Fibroblast of peridontal ligament (primary cell): Measurements from ENCODE around the gene LTBP4.
A peak's percentile ranks its signal among the peaks of the same experiment; 100 is the strongest.

ENCODE experiments used
- DNase-seq: peaks from one replicate; pipeline ENCODE4 v3.0.0-alpha.2; 2010; ENCODE audit errors: extremely low read depth

LTBP4 gene

DNA sequence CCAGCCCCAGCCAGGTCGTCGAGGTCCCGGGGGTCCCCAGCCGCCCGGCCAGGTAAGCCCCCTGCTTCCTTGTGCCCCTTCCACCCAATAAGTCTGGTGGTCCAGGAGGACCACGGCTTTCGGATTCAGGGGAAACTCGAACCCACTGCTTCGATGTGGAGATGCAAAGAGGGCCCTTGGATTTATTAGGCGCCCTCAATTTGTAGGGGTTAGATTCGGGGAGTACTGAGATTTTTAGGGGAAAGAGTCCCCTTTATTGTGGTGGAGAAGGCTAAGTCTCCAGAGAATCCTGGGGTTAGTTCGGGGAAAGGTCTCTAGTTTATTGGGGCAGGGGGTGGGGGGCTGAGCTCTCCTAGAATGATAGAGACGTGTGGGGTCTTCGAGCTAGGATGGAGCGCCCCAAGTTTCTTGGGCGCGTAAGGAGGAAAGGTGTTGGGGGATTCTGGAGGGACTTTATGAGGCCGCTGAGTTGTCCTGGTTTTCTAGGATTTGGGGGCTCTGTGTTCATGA, 3.8 kb upstream of the LTBP4 start:
- no peak for DNase-seq

GRCh38 chr19:40598121-40598917, 2.9 kb upstream of the LTBP4 start:
- peak; percentile 83 for DNase-seq

DNA sequence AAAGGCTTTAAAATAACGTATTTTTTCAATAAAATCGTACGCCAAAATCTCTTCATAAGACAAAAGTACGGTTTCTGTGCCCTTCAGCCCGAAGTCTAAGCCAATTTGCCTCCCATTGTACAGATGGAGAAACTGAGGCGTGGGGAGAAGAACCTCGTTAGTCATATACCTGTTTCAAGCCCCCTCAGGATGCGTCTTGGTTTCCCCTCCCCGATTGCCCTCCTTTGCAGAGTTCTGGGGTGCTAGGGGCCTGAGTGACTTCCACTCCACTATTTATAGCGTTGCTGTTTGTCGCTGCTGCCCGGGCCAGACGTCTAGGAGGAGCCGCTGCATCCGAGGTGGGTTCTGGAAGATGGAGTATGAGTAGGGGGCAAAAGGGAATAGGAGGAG, 2.3 kb upstream of the LTBP4 start:
- no peak for DNase-seq

DNA sequence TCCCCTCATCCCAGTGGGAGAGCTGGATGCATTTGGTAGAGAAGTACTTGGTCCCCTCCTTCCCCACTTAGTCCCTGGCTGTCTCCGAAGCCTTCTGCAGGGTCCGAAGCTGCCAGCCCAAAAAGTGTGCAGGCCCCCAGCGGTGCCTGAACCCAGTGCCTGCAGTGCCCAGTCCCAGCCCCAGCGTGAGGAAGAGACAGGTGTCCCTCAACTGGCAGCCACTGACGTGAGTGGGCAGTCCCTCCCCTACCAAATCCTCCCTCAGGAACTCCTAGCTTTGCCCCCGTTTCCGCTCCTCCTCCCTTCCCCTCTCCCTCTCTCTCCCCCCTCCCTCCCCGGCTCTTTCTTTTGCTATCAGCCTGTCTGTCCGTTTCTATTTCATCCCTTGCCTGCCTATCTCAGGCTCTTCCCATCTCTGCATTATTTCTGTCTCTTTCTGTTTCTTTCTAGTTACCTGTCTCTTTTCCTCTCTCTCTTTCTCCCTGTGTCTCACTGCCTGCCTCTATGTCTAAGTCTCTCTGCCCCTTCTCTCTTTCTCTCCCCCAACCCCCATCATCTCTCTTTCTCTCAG, 1.8 kb upstream of the LTBP4 start:
- no peak for DNase-seq

- no peak for DNase-seq
Observed at GRCh38 chr19:40599902-40600569, 1.1 kb upstream of the LTBP4 start.

DNA sequence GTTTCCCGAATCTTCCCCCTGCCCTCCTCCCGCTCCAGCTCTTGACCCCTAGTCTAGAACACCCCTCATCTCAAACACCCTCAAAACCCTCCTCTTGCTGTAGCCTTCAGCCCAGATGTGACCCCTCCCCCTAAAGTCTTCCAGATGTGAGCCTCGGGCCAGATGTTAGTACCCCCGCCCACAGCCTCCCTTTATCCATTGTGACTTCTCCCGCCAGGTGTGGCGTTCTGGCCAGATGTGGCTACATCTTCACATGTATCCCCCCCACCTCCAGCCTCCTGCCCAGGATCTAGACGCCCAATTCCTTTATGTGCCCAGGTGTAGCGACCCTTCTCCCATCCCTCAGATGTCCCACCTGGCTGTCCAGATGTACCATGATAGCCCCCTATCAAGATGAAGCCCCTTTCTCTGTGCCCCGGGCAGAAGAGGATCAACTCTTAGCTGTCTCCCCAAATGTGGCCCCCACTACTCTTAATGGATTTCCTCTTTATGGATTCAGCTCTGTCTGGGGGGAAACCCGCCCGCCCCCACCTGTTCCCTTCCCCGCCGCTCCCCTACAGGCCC, 517 bp upstream of the LTBP4 start:
- no peak for DNase-seq

DNA sequence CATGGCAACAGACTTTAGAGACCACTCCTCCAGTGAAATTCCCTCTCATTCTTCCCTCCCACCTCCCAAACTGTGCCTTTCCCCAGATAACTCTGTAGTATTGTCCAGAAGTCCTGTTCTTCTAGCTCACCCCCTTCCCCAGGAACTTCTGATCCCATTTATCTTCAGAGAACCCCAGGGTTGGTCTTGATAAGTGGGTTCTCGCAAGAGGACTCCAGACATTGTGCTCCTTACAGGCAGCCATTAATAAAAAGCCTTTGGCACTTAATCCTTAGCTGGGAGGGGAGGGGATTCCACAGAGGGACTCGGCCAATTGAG, 1.9 kb downstream of the LTBP4 start:
- no peak for DNase-seq

GRCh38 chr19:40603389-40604170, 2.4 kb downstream of the LTBP4 start:
- peak; percentile 93 for DNase-seq

DNA sequence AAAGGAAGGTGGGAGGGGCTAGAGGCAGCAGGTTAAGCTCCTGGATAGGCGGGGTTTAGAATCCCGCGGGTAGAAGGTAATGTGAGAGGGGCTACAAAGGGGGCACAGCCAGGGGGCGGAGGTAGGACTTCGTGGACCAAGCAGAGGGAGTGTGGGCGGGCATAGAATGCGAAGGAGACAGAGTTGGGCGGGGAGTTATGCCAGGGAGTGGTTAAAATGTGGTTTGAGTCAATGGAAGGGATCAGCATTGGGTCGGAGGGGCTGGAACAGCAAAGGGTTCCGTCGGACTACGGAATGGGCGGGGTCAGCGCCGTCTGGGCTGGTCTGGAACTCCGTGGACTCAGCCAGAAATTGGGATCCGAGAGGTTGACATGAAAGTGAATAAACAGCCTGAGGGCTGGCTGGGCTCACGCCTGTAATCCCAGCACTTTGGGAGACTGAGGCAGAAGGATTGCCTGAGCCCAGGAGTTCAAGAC, 3.0 kb downstream of the LTBP4 start:
- DNase-seq, result no peak

DNA sequence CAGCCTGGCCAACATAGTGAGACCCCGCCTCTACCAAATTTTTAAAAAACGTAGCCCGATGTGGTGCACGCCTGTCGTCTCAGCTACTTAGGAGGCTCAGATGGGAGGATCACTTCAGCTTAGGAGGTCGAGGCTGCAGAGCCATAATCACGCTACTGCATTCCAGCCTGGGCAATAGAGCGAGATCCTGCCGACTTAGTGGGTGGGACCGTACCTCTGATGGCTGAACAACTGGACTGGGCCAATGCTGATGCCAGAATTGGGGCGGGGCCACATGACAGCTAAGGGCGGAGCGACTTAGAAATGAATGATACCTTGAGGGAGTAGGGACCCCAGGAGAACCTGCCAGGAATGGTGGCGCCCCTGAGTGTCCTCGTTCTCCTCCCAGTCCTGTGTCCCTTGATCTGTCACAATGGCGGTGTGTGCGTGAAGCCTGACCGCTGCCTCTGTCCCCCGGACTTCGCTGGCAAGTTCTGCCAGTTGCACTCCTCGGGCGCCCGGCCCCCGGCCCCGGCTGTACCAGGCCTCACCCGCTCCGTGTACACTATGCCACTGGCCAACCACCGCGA, 3.6 kb downstream of the LTBP4 start:
- no peak for DNase-seq

- DNase-seq, result peak; percentile 50
Observed at GRCh38 chr19:40605216-40605971, 4.2 kb downstream of the LTBP4 start.

DNA sequence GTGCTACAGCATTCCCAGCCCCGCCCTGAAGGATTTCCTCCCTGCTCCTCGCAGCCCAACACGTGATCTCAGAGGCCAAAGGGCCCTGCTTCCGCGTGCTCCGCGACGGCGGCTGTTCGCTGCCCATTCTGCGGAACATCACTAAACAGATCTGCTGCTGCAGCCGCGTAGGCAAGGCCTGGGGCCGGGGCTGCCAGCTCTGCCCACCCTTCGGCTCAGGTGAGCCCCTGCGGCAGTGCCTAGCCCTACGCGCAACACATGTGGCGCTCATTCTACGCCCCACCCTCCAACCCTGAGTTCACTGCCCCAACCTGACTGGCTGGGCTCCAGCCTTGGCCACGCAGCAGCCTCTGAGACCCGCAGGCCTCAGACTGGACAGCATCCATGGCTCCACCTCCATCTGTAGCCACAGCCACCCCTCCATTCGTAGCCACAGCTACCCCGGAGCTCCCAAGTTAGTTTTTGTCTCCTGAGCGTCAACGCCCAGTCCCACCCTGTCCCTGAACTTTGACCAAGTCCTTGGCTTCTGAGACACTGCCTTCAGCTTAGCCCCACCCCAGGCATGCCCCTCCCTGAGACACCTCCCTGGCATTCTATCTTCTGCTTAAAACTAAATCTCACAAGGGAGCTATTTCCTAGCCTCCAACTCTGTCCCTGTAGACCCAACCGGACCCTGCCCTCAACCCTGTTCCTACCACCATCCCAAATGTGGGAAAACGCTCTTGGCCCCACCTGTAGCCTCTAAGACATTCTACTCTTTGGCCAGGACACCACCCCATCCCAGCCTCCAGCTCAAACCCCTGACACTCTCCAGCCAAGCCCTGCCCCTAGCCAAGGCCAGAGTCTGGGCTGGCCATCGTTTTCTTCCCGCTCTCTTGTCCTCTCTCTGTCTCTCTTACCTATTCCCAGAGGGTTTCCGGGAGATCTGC, 6.4 kb downstream of the LTBP4 start:
- DNase-seq, result no peak

DNA sequence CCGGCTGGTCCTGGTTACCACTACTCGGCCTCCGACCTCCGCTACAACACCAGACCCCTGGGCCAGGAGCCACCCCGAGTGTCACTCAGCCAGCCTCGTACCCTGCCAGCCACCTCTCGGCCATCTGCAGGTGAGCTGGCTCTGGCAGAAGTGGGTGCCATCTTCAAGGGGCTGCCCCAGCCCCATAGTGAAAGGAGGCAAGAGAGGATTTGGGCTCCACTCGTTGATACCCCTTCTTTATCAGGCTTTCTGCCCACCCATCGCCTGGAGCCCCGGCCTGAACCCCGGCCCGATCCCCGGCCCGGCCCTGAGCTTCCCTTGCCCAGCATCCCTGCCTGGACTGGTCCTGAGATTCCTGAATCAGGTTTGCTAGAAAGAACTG, 7.1 kb downstream of the LTBP4 start:
- DNase-seq, result no peak

- DNase-seq, result no peak
Observed at GRCh38 chr19:40608957-40609356, 7.8 kb downstream of the LTBP4 start.

- peak; percentile 81 for DNase-seq
Observed at GRCh38 chr19:40609561-40610395, 8.6 kb downstream of the LTBP4 start.

DNA sequence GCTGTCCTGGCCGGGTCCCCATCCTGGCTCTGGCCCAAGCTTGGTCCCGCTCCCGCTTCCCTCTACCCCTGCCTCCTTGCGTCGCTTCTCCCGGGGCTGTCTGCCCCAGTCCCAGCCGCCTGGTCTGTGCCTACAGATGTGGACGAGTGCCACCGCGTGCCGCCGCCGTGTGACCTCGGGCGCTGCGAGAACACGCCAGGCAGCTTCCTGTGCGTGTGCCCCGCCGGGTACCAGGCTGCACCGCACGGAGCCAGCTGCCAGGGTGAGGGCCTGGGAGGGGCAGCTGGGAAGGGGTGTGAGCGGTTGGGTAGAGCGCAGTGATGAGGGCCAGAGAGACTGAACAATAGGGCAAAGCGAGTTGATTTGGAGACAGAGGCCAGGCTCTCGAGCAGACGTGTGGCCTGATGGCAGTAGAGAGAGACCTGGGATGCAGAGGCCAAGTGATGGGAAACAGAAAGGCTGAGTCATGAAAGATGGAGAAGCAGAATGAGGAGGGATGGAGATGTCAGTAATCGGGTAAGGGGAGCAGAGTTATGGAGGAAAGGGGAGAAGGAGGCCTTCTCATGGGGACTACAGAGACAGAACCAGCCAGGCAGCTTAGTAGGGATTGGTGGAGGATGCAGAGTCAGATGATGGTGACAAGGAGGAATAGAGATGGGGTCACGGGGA, 9.4 kb downstream of the LTBP4 start:
- no peak for DNase-seq

DNA sequence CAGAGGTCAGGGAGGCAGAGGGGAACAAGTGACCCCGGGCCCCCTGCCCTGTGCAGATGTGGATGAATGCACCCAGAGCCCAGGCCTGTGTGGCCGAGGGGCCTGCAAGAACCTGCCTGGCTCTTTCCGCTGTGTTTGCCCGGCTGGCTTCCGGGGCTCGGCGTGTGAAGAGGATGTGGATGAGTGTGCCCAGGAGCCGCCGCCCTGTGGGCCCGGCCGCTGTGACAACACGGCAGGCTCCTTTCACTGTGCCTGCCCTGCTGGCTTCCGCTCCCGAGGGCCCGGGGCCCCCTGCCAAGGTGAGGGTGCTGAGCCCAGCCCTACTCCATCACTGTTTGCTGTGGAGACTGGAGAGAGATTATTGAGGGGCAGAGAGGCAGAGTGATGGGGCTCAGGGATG, 9.9 kb downstream of the LTBP4 start:
- no peak for DNase-seq
